GM20000 (cell line): ENCODE results near the gene TMEM89.

Experiments
- DNase-seq: peaks from one replicate; pipeline ENCODE4 v3.0.0; 2012; ENCODE audit warnings: low spot score
- TF ChIP-seq, protein P1 (sequence below): IDR thresholded peaks from 2 replicates; pipeline ENCODE4 v1.5.1; 2012; ENCODE audit warnings: mild to moderate bottlenecking, control low read depth; ENCODE audit errors: extremely low read depth, missing control alignments

TMEM89 gene

DNA sequence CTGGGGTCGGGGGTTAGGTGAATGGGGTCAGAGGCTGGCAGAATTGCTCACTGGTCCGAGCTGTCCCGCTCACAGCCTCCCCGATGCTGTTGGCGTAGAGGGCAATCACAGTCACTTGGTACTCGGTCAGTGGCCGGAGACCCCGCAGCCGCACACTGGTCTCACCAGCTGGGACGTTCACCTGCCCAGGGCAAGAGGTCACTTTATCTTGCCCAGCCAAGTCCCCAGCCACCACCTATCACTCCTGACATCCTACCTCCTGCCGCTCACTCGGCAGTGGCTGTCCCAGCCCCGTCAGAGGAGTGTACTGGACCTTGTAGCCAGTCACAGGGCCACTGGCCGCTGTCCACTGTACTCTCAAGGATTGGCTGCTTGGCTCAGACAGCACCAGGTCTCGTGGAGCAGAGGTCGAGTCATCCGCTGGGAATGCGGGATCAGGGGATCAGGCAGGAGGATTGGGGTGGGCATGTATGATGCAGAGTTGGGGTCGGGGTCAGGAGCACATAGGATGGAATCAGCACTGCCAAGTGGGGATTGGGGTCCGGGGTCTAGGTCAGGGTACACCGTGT lies 29.0 kb downstream of the TMEM89 start:
- no peak for DNase-seq
- TF ChIP-seq, protein P1, sequence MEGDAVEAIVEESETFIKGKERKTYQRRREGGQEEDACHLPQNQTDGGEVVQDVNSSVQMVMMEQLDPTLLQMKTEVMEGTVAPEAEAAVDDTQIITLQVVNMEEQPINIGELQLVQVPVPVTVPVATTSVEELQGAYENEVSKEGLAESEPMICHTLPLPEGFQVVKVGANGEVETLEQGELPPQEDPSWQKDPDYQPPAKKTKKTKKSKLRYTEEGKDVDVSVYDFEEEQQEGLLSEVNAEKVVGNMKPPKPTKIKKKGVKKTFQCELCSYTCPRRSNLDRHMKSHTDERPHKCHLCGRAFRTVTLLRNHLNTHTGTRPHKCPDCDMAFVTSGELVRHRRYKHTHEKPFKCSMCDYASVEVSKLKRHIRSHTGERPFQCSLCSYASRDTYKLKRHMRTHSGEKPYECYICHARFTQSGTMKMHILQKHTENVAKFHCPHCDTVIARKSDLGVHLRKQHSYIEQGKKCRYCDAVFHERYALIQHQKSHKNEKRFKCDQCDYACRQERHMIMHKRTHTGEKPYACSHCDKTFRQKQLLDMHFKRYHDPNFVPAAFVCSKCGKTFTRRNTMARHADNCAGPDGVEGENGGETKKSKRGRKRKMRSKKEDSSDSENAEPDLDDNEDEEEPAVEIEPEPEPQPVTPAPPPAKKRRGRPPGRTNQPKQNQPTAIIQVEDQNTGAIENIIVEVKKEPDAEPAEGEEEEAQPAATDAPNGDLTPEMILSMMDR = no peak

DNA sequence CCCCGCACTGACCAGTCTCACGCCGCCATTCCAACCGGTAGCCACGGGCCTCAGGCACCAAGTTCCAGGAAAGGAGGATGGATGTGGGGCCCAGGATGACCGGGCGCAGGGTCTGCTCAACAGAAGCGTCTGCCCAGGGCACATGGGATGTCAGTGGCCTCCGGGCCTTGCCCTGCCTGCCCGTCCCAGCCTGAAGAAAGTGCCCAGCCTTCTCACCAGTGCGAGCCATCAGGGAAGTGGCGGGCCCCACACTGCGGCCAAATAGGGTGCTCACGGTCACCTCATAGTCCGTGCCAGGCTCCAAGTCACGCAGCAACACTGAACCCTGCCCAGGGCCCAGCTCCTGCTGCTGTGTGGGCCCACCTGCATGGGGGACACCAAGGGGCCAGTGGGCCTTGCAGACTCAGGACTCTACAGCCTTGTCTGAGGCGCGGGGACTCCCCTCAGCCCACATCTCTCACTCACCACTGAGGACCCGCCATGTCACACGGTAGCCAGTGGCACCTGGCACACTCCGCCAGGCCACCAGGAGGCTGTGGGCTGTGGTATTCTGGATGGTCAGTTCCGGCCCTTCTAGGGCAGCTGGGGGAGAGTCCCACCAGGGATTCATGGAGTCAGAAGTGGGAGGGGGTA lies 29.6 kb downstream of the TMEM89 start:
- no peak for DNase-seq
- TF ChIP-seq, protein P1 = no peak

DNA sequence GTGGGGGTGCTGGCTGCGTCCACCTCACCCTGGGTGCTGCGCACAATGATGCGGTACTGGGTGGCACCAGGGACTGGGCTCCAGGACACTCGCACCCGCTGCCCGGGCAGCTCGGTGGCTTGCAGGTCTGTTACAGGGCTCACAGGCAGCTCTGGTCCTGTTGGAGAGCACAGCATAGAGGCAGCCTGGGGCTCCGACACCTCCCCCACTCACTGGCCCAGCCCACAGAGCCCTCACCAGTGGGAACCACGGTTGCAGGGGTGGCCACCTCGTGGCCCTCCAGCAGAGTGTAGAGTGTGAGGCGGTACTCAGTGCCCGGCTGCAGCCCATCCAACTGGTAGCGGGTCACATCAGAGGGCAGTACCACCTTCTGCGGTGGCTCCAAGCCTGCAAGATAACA lies 30.1 kb downstream of the TMEM89 start:
- TF ChIP-seq, protein P1 = no peak
- DNase-seq = no peak

DNA sequence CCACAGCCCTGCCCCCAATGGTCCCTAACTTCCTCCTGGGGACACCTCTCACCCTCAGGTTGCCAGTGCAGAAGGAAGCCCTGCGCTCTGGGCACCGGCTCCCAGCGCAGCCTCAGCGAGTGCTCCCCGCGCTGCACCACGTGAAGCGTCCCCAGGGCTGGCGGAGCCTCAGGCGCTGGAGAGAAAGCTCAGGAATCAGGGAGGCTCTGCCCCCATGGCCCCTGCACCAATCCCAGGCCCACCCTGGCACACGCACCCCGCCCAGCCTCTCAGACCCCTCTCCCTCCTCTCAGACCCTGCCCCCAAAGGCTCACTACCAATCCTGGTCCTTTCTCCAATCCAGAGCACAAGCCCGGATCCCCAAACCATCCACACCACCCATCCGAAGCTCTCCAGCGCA lies 33.3 kb downstream of the TMEM89 start:
- DNase-seq = no peak
- TF ChIP-seq, protein P1 = no peak

DNA sequence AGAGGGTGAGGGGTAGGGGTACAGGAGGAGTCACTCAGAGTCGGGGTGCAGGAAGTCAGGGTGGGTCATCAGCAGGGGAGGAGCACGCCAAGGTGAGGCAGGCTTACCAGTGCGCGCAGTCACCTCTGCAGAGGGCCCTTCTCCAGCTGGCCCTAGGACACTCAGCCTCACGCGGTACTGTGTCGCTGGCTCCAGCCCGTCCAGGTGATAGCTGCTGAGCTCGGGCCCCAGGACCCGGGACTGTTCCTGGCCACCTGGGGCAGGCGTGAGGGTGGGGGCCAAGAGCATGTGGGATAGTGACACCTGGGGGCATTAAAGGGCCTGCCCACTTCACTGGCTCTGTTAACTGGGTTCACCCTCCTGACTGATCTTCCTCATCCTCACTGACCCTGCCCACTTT lies 33.9 kb downstream of the TMEM89 start:
- DNase-seq = no peak
- TF ChIP-seq, protein P1 = no peak

DNA sequence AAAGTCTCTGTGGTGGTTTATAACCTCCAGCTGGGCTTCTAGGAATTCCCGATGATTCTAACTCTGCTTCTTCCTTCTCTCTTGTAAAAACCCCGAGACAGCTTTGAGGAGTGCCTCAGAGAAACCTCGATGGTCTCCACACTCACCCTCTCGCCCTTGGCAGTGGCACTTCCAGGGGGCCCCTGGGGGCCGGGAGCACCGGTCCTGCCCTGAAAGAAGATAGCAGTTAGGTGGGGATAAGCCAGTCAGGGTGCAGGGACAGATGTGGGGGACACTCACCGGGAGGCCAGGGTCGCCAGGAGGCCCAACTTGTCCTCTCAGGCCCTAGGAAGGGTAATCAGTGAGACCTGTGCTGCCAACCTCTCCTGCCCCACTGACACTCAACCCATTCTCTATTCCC lies 36.2 kb downstream of the TMEM89 start:
- no peak for DNase-seq
- TF ChIP-seq, protein P1 = no peak

DNA sequence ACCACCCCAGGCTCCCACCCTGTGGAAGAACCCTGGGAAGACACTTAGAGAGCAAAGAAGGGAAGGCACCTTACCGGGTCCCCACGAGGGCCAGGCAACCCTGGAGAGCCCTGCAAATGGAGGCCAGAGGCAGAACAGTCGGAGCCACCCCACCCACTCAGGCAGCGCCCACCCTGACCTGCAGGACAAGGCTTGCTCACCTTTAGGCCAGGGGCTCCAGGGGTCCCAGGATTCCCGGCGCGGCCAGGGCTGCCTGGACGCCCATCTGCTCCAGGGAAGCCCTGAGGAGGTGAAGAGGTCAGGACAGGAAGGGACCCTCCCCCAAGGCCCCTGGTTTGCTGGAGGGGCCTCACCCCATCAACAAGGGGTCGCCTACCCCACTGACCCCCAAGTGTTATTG lies 36.7 kb downstream of the TMEM89 start:
- TF ChIP-seq, protein P1 = no peak
- no peak for DNase-seq
